GM21737 (cell line): ENCODE measurements around the gene AUH.
"Not testable (repeated sequence)": the region's sequence is repeated elsewhere in the genome, so short reads cannot be mapped to it uniquely, and the experiment has no call there.

Experiments used
- ATAC-seq: cut with Tn5 transposase; IDR thresholded peaks from one replicate; pipeline ENCODE4 v1.9.1; 2021; ENCODE audit warnings: mild to moderate bottlenecking, moderate library complexity; ENCODE audit not compliant: unreplicated experiment

The AUH gene

DNA sequence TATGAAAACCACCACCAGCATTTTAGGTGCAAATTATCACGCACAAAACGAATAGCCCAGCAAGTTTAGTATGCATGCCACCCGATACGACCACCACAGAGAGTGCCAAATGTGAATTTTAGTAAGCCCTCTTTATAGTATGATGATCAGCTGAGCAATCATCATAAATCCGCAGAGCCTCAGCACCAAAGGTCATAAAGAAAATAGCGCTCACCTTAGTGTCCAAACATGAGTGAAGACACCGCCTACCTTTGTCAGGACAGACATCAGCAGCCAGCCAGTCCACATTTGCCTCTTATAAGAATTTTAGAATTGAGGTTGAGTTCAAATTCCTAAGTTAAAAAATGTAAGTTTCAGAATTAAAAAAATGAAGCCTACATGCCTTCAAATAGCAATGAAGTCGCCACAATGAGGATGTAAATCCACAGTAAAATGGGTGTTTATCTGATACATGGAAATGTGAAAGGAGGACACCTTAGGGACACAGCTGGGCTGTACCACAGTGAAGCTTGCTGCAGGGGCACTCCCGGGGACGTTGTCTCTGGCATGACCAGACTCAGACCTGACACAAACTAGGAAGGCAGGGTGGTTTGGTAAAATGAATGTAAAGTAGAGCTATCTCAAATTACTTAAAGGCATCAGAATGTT is 149.0 kb downstream of the AUH start:
- no peak for ATAC-seq

DNA sequence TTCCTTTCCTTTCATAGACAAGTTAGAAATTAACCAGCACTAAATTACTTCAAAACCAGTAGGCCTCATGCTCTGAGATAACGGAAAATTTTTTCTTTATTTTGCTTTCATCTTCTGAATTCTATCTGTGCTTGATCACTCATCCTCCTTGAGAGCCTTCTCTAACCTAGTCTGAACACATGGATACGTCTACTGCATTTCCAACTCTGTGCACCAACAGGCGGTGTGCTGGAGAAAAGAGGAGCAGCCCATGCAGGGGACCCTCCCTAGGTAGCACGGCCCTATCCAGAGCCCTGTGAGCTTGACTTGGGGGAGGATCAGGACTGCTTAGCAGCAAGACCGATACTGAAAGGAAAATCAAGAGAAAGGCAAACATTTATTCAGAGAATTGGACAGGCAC is 149.8 kb downstream of the AUH start:
- peak; percentile 36 for ATAC-seq

DNA sequence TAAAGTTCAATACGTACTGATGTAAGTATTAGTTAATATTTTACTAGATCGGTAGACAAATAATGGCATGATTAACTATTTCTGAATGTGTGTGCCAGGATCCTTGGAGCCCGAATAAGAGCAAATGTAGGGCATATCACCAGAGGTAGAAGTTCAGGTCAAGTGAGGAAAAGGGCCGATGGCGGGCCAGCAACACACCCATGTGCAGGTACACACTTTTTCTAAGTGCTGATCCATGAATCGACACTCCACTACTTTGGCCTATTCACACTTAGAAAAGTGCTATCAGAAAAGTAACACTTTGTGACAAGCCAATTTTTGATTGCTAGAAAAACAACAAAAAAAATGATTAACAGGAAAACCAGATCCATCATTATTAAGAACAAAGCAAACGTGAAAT is 150.3 kb downstream of the AUH start:
- no peak for ATAC-seq

DNA sequence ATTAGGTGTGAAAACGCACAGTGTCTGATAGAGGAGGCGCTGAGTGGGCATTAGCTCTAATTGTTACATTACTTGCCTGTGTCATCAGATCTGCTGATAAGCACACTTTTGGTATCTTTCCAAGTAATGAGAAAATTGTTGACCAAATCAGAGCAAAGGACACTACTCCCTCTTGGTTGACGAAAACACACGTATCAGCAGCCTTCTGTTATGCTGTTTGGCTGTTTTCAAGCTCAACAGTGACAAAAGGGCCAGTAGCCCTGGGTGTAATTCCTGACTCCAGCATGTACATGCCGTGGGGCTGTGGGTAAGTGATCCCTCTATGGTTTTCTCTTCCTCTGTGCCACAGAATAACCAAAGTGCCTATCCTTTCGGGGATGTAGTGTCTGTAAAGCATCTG is 151.4 kb downstream of the AUH start:
- ATAC-seq, result no peak

DNA sequence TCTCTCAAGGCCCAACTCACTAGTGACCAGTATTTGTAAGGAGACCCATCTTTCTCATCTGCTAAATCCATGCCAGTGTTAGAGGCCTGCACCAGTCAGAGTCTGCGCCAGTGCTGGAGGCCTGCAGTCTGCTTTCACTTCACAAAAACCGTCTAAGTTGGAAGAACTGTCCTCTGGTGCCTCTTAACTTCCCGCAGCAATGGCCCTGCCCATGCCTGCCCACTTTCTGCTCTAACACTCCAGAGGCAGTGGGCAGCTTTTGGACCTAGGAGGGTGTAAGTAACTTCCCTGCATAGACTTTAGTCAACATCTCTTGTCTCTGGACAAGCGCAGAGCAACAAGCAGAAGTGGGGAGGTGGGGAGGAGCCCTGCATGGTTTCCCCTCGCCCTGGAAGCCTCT is 152.9 kb downstream of the AUH start:
- ATAC-seq, result no peak

DNA sequence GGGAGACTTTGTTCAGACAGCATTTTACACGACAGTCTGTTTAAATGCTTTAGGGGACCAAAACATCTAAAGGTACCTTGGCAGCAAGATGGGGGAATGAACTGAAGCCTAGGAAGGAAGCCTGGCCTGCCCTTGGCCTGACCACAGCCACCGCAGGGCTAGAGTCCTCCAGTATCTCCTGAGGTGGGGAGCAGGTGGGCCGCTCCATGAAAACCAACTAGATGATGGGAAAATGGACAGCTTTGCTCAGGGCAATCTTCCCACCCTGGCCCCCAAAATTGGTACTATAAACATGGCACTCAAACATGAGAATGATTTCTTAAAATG is 153.3 kb downstream of the AUH start:
- ATAC-seq, result no peak

DNA sequence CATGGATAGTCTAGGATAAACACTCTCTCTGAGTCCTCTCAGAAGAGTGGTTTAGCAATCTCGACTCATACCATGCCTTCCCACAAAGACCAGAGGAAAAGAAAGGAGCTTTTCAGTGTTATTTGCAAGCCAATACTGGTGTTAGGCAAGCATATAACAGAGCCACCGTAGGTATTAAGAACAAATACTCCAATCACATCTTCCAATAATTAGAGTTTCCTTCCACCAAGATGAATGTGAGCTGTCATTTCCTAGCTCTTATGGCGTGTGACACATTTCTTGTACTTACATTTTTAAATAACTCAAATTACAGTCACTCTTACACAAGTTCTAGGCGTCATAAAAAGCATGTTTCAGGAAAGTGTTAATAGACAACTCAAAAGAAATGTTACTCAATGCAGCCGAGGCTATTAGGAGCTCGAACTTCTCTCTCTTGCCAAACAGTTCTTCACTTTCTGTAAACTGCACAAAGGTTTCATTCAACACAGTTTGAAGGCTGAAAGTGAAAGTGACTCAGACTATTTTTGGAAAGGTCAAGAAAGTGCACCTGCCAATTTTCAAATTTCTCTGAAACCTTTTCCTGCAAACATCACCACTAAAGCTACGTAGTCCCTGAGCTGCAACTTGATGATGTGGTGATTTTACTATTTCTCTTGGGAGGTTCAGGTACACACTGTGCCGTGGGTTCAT is 153.8 kb downstream of the AUH start:
- ATAC-seq, result peak; percentile 74

DNA sequence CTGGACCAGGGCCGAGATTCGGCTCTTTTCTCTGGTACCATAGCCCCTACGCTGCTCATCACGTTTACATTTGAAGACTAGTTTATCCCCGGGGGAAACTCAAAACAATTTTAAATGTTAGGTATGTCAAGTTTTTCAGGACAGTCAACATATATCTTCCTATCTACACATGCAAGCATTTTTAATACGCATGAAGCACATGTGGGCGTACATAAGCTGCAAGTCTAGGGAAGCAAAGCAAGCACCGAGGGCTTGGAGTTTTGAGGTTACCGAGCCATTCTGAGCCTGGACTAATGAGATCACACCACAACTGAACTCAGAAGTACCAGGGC is 154.4 kb downstream of the AUH start:
- no peak for ATAC-seq

DNA sequence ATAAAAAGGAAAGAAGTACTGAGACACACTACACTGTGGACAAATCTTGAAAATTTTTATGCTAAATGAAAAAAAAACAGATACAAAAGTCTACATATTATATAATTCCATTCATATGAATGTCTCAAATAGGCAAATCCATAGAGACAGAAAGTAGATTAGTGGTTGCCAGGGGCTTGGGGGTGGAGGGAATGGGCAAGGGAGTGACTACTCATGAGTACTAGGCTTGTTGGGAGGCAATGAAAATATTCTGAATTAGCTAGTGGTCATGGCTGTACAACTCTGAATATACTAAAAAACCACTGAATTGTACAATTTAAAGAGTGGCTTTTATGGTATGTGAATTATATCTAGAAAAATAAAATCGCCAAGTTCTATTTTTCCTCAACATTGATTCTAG is 154.9 kb downstream of the AUH start:
- no peak for ATAC-seq

DNA sequence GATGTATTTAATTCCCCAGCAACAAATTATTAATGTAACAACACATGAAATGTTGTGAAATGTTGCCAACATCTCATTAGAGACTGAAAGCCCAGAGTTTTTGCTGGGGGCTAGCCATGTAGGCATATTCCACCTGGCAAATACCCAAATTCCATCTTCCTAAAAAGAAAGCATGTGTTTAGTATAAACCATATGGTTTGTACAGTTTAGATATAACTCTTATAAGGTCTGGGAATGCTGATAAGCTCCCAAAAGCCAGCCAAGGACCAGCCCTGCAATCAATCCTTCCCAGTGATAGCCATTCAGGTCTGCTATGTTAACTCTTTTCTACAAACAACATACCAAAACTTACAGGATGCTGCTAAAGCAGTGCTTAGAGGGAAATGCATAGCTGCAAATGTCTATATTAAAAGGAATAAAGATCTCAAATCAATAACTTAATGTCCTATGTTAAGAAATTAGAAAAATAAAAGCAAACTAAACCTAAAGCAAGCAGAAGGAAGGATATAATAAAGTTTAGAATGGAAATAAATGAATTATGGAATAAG is 158.9 kb downstream of the AUH start:
- ATAC-seq, result no peak

DNA sequence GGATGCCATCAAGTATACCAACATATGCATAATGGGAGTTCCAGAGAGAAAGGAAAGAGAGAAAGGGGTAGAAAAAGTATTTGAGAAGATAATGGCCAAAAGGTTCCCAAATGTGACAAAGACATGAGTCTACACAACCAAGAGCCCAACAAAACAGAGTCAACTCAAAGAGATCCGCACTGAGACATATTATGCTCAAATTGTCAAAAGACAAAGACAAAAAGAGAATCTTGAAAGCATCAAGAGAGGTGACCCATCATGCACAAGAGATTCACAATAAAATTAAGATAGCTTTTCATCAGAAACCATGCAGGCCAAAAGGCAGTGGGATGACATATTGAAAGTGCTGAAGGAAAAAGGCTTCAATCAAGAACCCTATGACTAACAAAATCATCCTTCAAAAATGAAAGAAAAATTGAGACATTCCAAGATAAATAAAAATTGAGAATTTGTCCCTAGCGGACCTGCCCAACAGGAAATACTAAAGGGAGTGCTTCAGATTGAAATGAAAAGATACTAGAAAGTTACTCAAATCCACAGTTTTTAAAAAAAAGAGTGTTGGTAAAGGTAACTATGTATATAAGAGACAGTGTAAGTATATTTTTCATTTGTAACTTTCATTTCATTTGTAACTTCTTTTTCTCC is 160.9 kb downstream of the AUH start:
- no peak for ATAC-seq

DNA sequence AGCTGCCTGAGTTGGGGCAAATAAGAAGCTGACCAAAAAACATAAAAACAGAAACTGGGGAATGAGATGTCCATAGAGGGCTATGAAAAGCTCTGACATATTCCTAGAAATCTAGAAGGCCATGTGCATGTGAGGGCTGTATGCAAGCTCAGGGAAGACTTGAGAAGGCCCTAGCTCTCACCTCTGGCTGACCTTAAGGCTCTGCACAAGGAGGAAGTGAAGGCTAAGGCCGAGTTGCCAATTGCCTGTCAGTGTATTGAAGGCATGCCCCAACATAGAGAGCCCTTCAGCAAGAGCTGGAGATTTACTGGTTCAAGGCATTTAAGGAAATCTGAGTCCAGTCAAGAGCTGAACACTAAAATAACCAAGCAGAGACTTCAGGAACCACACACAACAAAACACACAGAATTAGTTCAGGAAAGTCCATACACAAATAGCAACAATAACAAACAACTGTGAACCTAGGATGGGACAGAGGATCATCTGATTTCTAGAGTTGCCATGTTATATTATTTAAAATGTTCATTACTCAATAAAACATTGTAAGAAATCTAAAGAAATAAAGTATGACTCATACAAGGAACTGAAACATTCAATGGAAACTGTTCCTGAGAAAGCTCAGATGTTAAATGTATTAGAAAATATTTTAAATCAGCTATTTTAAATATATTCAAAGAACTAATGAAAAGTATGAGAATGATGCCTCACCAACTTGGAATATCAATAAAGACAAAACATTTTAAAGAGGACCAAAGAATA is 161.8 kb downstream of the AUH start:
- ATAC-seq, result no peak

DNA sequence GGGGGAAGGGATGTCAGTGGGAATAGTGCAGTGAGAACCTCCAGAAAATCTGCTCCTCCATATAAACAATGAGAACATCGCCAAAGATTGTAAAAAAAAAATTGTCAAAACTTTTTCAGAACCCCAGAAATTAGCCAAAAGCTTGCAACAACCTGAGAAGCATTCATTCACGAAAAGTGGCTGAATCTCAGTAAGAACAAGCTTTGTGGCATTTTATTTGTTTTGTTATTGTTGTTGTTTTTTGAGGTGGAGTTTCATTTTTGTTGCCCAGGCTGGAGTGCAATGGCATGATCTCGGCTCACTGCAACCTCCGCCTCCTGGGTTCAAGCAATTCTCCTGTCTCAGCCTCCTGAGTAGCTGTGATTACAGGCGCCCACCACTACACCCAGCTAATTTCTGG is 162.8 kb downstream of the AUH start:
- not testable (repeated sequence) for ATAC-seq

DNA sequence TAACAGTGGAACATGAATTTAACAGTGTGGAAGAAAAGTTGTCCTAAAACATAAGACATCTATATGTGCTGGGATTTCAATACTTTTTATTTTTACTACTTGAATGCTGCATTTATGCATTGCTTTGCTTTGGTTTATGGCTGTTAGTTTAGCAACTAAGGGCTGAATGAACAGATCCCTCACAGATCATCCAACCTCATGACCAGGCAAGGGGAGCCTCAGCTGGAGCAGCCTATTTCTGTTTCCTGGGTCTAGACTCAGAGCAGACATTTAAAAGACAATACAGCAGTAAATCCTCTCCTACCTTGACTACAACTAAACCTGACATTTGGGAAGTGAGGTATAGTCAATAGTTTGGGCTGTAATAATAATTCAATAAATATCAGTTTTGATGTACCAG is 163.3 kb downstream of the AUH start:
- ATAC-seq, result no peak

DNA sequence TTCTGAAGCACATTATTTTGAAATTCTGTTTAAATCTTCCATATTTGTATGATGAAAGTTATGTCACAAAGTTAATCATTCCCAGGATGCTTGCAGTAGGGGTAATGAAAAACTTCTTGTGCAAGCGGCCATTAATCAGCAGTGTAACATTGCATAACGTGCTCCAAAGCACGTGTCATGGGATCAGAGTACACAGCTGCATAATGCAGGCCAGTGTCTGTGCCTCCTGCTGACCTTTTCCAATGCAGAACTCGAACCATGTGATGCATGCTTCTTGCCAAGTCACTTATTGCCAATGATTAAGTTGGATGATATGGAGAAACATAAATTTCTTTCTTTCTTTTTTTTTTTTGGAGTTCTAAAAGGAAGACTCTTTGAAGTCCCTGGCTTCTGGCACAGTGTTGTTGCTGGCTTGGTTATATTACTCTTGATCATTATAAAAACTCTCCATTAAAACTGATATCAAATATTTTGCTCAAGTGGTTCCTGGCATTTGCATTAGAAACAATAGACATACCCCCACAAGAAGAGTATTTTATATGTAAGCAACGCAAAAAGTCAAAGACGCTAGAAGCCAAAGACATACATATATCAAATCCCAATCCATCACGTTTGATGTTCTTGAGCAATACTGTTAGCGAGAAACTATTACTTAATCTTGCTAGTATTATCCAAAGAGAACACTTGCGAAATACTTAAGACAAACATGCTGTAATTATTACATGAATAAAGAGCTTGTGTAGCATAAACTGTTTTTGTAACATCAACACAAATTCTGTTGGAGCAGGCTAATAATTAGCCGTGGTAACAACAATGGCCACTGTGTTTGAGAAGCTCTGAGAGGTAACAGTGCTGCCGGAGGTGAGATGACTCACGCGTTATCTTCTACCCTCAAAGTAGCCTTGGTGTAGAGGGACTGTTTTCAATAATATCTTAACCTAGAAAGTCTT is 164.2 kb downstream of the AUH start:
- no peak for ATAC-seq

DNA sequence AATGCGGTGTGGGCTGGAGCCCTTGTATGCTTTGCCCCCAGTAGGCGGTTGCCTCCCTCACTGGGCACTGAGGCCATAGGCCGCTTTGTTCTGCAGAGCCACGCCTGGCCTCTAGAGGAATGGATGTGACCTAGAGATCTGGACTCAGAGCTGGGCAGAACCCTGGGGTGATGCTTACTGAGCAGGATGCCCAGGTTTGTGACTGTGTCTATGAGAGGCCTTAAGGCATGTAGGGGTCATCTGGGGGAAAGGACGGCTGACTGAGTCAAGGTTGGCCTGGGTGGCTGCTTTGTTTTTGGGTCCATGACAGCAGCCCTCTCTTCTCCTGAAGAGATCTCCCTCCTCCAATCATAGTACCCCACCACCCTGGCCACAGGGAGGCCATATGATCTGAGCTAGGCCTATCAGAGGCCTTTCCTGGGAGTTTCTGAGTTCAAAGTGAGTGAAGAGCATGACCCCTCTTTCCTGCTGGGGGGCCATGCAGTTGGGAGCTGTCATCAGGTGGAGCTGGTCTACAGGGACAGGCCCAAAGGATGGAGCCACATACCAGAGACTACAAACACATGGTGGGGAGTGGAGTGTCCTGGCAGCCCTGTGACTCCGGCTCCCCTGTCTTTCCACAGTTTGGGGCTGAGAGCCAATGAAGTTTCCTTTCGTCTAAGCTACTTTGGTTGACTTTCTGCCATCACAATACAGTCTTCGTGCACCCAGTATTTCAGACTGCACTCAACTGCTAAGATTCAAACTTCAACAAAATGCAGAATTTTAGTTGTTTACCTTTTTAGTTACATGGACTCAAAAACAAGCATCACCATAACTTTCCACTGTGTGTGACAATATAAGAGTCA is 165.4 kb downstream of the AUH start:
- no peak for ATAC-seq

DNA sequence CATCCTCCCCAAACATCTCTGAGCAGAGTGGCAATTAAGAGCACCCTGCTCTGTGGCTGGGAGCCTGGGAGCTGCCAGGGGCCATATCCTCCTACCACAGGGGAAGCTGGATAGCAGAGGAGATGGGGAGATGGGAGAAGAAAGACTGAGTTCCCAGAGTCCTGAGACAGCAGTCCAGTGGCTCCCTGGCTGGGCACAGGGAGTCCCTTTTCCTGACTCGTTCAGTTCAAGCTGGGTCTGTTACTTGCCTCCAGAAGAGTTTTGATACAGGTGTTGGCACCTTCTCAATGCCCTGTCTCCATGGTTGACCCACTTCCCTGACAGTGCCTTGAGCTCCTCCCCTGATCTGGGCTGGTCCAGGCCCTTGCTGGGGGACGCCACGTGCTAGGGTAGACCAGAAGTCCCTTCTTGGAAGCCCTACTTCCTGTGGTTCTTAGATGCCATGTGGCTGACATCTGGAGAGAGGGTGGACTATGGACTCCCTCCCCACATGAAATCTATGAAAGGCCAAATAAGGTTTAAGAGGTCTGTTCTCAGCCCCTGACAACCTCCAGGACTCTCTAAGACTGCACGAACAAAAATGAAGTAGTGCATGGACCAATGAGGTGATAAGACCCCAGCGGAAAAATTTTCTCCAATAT is 166.2 kb downstream of the AUH start:
- no peak for ATAC-seq

DNA sequence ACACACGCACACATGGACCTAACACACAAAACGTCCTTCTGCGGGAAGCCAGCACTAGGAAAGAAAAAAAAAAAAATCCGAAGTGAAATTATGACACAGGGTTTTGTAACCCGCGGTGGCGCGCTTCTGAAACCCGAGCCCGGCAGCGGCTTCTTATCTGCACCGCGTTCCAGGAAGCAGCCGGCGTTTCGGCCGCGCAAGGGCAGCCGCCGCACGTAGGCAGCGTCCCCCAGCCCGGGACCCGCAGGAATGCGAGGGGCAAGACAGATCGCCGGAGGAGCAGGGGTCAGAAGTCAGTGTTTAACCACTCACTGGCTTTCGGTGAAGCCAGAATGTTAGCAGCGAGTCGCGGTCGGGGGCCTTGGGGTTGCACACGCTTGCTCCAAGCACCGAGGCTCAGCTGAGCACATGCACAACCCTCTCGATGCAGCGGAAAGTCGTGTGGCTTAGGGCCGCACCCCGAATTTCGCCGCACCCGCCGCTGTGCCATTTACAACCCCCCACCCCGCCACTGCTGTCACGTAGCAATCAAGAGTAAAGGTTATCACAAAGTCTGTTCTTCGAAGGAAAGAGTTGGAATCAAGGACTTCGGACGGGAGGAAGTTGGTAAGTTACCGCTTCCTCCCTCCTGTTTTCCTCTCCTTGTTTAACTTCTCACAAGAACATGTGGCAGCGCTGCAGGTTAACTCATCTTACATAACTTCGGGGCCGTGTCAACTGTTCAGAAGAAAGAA is 167.9 kb downstream of the AUH start:
- ATAC-seq, result peak; percentile 53
